WERI-Rb-1 (cell line): ENCODE results near the gene GPALPP1.

Experiments
- DNase-seq: peaks from one replicate; pipeline ENCODE4 v3.0.0-alpha.2; 2020
- H3K27ac ChIP-seq: fragments of 250-450 bp; sonication (Bioruptor Pico); 2 replicates; pipeline ENCODE4 v1.5.1; 2020; ENCODE audit warnings: mild to moderate bottlenecking, moderate library complexity
- H3K27me3 ChIP-seq: fragments of 250-450 bp; sonication (Bioruptor Pico); 2 replicates; pipeline ENCODE4 v1.5.1; 2021; ENCODE audit warnings: mild to moderate bottlenecking, low read depth, moderate library complexity; ENCODE audit not compliant: insufficient read depth, severe bottlenecking
- H3K36me3 ChIP-seq: fragments of 250-450 bp; sonication (Bioruptor Pico); 2 replicates; pipeline ENCODE4 v1.5.1; 2020; ENCODE audit warnings: mild to moderate bottlenecking, moderate library complexity
- H3K4me3 ChIP-seq: 2 replicates; pipeline ENCODE4 v1.5.1; 2011; ENCODE audit warnings: low read depth, mild to moderate bottlenecking, control low read depth, low read length
- H3K9me3 ChIP-seq: fragments of 250-450 bp; sonication (Bioruptor Pico); 2 replicates; pipeline ENCODE4 v1.5.1; 2021; ENCODE audit warnings: mild to moderate bottlenecking, moderate library complexity; ENCODE audit not compliant: severe bottlenecking
- CTCF ChIP-seq: IDR thresholded peaks from 2 replicates; pipeline ENCODE4 v1.5.1; 2011; ENCODE audit warnings: low read depth, mild to moderate bottlenecking, control low read depth, inconsistent platforms, low read length

GPALPP1 gene

GRCh38 chr13:45036206-45036605 is 46.9 kb downstream of the GPALPP1 start:
- Histone ChIP-seq H3K9me3 (no peaks in the 10 kb centered on the region), H3K27ac (no peak overlapping the region), H3K4me3 (no peak overlapping the region), H3K36me3 (no peaks in the 10 kb centered on the region; the same call in none of the 2 replicates), H3K27me3 (no peaks in the 10 kb centered on the region)
- DNase-seq: no peak
- no peak for TF ChIP-seq CTCF

GRCh38 chr13:45040173-45040572 is 50.8 kb downstream of the GPALPP1 start:
- Histone ChIP-seq H3K27me3 (no peaks in the 10 kb centered on the region), H3K36me3 (no peaks in the 10 kb centered on the region; the same call in 1 of the 2 replicates), H3K9me3 (no peaks in the 10 kb centered on the region), H3K4me3 (no peak overlapping the region), H3K27ac (no peak overlapping the region)
- no peak for TF ChIP-seq CTCF
- DNase-seq: no peak

GRCh38 chr13:45040622-45041021 is 51.3 kb downstream of the GPALPP1 start:
- DNase-seq: no peak
- TF ChIP-seq CTCF: no peak
- no peaks in the 10 kb centered on the region for H3K9me3 ChIP-seq
- no peak overlapping the region for H3K4me3 ChIP-seq
- H3K36me3 ChIP-seq: no peaks in the 10 kb centered on the region; the same call in 1 of the 2 replicates
- H3K27me3 ChIP-seq: no peaks in the 10 kb centered on the region
- H3K27ac ChIP-seq: no peak overlapping the region

- no peak overlapping the region for H3K4me3 ChIP-seq
- TF ChIP-seq CTCF: no peak
- no peak overlapping the region for H3K27ac ChIP-seq
- no peak for DNase-seq
- no peaks in the 10 kb centered on the region for H3K27me3 ChIP-seq
- no peaks in the 10 kb centered on the region for H3K9me3 ChIP-seq
- no peaks in the 10 kb centered on the region; the same call in 1 of the 2 replicates for H3K36me3 ChIP-seq
Measured at GRCh38 chr13:45042539-45042938, 53.2 kb downstream of the GPALPP1 start.

GRCh38 chr13:45046445-45046844 is 57.1 kb downstream of the GPALPP1 start:
- no peak for DNase-seq
- H3K27me3 ChIP-seq: no peaks in the 10 kb centered on the region
- no peaks in the 10 kb centered on the region for H3K36me3 ChIP-seq
- H3K4me3 ChIP-seq: peak overlapping the region; percentile 64
- H3K9me3 ChIP-seq: no peaks in the 10 kb centered on the region
- TF ChIP-seq CTCF: no peak
- no peak overlapping the region for H3K27ac ChIP-seq
